Osteocyte (in vitro differentiated cells): Measurements from ENCODE around the gene CCDC78. TPM values are rescaled to one million over a fixed set of nuclear protein-coding genes. Genes with fewer than 3 reads are reported as not detected.

Experiments
- DNase-seq: peaks from one replicate; pipeline ENCODE4 v3.0.0; 2021; ENCODE audit warnings: mixed read lengths; ENCODE audit not compliant: unreplicated experiment; ENCODE audit errors: extremely low spot score
- H3K27ac Mint-ChIP-seq: one replicate; pipeline ENCODE4 v1.8.0; 2021; ENCODE audit warnings: mild to moderate bottlenecking, mixed read lengths; ENCODE audit not compliant: unreplicated experiment
- H3K27me3 Mint-ChIP-seq: one replicate; pipeline ENCODE4 v1.8.0; 2021; ENCODE audit warnings: mixed read lengths; ENCODE audit not compliant: unreplicated experiment
- H3K36me3 Mint-ChIP-seq: one replicate; pipeline ENCODE4 v1.8.0; 2021; ENCODE audit warnings: mixed read lengths; ENCODE audit not compliant: unreplicated experiment
- H3K4me1 Mint-ChIP-seq: one replicate; pipeline ENCODE4 v1.8.0; 2021; ENCODE audit warnings: mixed read lengths; ENCODE audit not compliant: unreplicated experiment
- H3K4me3 Mint-ChIP-seq: one replicate; pipeline ENCODE4 v1.8.0; 2021; ENCODE audit warnings: mild to moderate bottlenecking, moderate library complexity, mixed read lengths; ENCODE audit not compliant: unreplicated experiment
- H3K9me3 Mint-ChIP-seq: one replicate; pipeline ENCODE4 v1.8.0; 2021; ENCODE audit warnings: mixed read lengths; ENCODE audit not compliant: unreplicated experiment
- CTCF ChIP-seq: fragments of 200-600 bp; sonication (generic); IDR thresholded peaks from 2 replicates; pipeline ENCODE4 v1.5.0; 2021; ENCODE audit warnings: antibody characterized with exemption, mild to moderate bottlenecking, moderate library complexity
- total RNA-seq: library from RNA; stranded (reverse); gene quantifications from 2 replicates; pipeline ENCODE4 v1.2.1, GENCODE V29; 2021

CCDC78 gene
- total RNA-seq, 1 donor from 2014 or later, result 2.6 TPM

GRCh38 chr16:732332-732731, 6.1 kb upstream of the CCDC78 start:
- TF ChIP-seq CTCF, result no peak
- H3K4me3 Mint-ChIP-seq, result no peak overlapping the region
- no peak overlapping the region for H3K27ac Mint-ChIP-seq
- peaks cover 7% of the 10 kb centered on the region for H3K36me3 Mint-ChIP-seq
- no peaks in the 10 kb centered on the region for H3K27me3 Mint-ChIP-seq
- H3K9me3 Mint-ChIP-seq, result no peaks in the 10 kb centered on the region
- H3K4me1 Mint-ChIP-seq, result no peaks in the 10 kb centered on the region
- no peak for DNase-seq

GRCh38 chr16:730666-731509, 4.6 kb upstream of the CCDC78 start:
- no peak for TF ChIP-seq CTCF
- DNase-seq, result peak; percentile 80
- Mint-ChIP-seq H3K27me3 (no peaks in the 10 kb centered on the region), H3K9me3 (no peaks in the 10 kb centered on the region), H3K4me3 (no peak overlapping the region), H3K27ac (no peak overlapping the region), H3K4me1 (no peaks in the 10 kb centered on the region), H3K36me3 (peaks cover 7% of the 10 kb centered on the region)

GRCh38 chr16:729768-730665, 3.8 kb upstream of the CCDC78 start:
- no peak overlapping the region for H3K4me3 Mint-ChIP-seq
- no peak overlapping the region for H3K27ac Mint-ChIP-seq
- peaks cover 2% of the 10 kb centered on the region for H3K36me3 Mint-ChIP-seq
- no peaks in the 10 kb centered on the region for H3K4me1 Mint-ChIP-seq
- no peak for TF ChIP-seq CTCF
- no peaks in the 10 kb centered on the region for H3K27me3 Mint-ChIP-seq
- peak; percentile 84 for DNase-seq
- no peaks in the 10 kb centered on the region for H3K9me3 Mint-ChIP-seq

GRCh38 chr16:728890-729744, 2.9 kb upstream of the CCDC78 start:
- no peak for TF ChIP-seq CTCF
- H3K9me3 Mint-ChIP-seq, result no peaks in the 10 kb centered on the region
- H3K4me3 Mint-ChIP-seq, result no peak overlapping the region
- H3K27me3 Mint-ChIP-seq, result no peaks in the 10 kb centered on the region
- H3K4me1 Mint-ChIP-seq, result no peaks in the 10 kb centered on the region
- peak; percentile 84 for DNase-seq
- peaks cover 2% of the 10 kb centered on the region for H3K36me3 Mint-ChIP-seq
- H3K27ac Mint-ChIP-seq, result no peak overlapping the region
